Activated T-helper 17 cell treated with anti-CD3 and anti-CD28 coated beads, Interleukin-2, amount 50 U/mL, for 72 hours (primary cell): ENCODE results near the gene DNAJC9. TPM values are rescaled to one million over a fixed set of nuclear protein-coding genes. Genes with fewer than 3 reads are reported as not detected.

Experiments used
- ATAC-seq: fragments of 150-1000 bp; cut with Tn5 transposase; replicated peaks from 2 replicates; pipeline ENCODE4 v1.10.0; 2021; ENCODE audit warnings: mild to moderate bottlenecking, moderate library complexity
- H3K27ac Mint-ChIP-seq: one replicate; pipeline ENCODE4 v1.8.0; 2022; ENCODE audit warnings: mixed read lengths
- H3K27me3 Mint-ChIP-seq: one replicate; pipeline ENCODE4 v1.8.0; 2022; ENCODE audit warnings: mixed read lengths
- H3K36me3 Mint-ChIP-seq: one replicate; pipeline ENCODE4 v1.8.0; 2022; ENCODE audit warnings: low read depth, mild to moderate bottlenecking, mixed read lengths
- H3K4me1 Mint-ChIP-seq: one replicate; pipeline ENCODE4 v1.8.0; 2022; ENCODE audit warnings: mixed read lengths
- H3K4me3 Mint-ChIP-seq: one replicate; pipeline ENCODE4 v1.8.0; 2022; ENCODE audit warnings: mild to moderate bottlenecking, mixed read lengths
- H3K9me3 Mint-ChIP-seq: one replicate; pipeline ENCODE4 v1.8.0; 2022; ENCODE audit warnings: mixed read lengths
- total RNA-seq, 2 donors: library from RNA; stranded (reverse); gene quantifications; one replicate each; pipeline ENCODE4 v1.2.3, GENCODE V29; 2022

Gene DNAJC9
- total RNA-seq, 2 donors from 2014 or later: 43.5 to 68.1 TPM

DNA sequence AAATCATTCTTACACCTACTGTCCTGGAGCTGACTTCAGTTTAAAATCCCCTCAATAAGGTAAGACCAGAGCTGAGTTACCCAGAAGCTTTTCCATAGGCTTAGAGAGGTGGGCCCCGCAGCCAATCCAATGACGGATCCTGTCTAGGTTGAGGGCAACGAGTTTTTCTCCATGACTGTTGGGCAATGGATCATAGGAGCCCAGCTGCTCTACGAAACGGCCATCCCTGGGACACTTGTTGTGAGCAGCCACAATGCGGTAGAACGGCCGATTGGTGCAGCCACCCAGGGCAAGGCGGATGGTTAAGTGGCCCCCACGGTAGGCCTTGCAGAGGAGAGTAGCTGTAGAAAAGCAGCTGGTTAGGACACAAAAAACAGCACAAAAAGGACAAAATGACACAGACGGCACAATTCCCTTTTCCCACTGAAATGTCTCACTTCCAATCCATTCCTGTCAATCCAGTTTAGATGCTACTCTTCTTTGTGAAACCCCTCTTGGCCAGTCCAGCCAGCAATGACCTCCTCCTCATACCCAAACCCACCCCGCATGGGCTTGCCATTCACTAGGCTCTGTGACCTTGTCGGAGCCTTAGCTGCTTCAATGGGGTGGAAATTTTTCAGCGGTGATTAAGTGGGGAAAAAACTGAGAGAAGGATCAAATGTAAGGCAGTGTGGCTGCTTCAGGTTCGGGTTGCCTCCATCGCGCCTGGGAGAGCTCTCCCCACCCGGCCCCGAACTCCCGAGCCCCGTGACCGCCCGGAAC is 4.8 kb upstream of the DNAJC9 start:
- H3K4me3 Mint-ChIP-seq: peak overlapping the region; percentile 96
- no peaks in the 10 kb centered on the region for H3K9me3 Mint-ChIP-seq
- ATAC-seq: peak; percentile 75
- H3K4me1 Mint-ChIP-seq: peaks cover 17% of the 10 kb centered on the region
- H3K27ac Mint-ChIP-seq: peak overlapping the region; percentile 94
- peaks cover 60% of the 10 kb centered on the region for H3K36me3 Mint-ChIP-seq
- no peaks in the 10 kb centered on the region for H3K27me3 Mint-ChIP-seq

DNA sequence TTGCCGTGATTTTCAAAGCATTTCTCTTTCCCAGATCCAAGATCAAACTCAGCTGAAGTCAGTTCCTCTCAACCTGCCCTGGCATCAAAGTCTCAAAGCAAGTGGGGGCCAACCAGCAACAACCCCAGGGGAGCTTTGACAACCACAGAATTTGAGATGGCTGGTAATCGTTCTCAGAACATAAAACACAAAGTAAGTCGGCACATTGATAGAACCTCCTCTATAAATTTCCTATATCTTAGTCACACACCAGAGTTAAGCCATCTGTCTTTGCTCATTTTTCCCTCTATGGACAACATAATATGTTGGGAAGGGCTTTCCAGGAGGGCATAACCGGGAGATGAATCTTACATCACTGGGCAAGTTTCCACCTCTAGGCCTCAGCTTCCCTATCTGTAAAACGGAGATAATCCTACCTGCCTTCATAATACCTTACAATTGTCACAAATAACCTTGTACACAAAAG is 1.2 kb upstream of the DNAJC9 start:
- Mint-ChIP-seq H3K36me3 (peaks cover 95% of the 10 kb centered on the region), H3K4me1 (peaks cover 25% of the 10 kb centered on the region), H3K27ac (peak overlapping the region; percentile 88), H3K27me3 (no peaks in the 10 kb centered on the region), H3K4me3 (peak overlapping the region; percentile 96), H3K9me3 (no peaks in the 10 kb centered on the region)
- no peak for ATAC-seq

DNA sequence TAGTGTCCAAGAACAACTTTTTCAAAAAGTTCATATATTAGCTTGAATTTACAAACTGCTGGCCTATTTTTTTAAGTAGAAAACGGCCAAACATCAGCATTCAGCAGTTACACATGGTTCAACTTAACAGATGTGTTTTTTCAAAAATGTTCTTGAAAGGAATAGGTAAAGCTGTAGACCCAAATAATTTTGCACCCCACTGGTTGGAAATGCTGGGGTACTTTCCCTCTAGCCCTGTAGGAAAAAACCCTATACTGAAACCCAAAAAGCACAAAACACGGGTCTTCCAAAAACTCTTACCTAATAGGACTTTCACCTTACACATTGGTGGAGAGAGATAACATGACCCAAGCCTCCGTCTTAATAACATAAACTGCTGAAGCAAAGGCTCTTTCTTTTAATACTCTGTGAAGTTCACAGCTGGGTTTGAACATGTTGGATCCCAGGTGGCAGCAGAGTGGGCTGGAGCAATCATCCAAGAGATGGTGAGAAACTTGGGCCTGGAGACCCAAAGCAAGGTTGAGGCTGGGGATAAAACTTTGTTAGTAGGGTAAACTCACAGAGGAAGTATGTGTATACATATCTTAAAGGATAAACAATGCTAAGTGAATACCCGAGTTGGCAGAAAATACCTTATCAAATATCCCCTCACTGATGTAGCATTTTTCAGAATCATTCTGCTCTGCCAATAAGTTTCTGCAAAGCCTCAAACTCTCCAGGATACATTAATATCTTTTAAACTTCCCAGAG is 629 bp upstream of the DNAJC9 start:
- Mint-ChIP-seq H3K27me3 (no peaks in the 10 kb centered on the region), H3K4me3 (peak overlapping the region; percentile 96), H3K4me1 (peaks cover 26% of the 10 kb centered on the region), H3K27ac (peak overlapping the region; percentile 88), H3K36me3 (peaks cover 100% of the 10 kb centered on the region), H3K9me3 (no peaks in the 10 kb centered on the region)
- no peak for ATAC-seq

DNA sequence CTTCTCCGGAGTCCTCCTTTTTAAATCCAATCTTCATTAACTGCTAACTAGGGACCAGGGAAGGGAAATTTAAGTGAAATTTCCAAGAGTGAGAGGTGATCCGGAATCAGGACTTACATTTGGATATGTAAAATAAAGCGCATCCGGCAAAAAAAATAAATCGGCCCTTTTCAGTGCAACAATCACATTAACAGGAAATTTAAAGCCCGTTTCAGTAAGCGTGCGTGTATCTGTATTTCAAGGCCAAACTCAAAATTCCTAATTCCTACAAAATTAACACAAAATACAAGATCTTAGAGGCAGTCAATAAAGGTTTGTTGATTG is 771 bp downstream of the DNAJC9 start:
- ATAC-seq: no peak
- Mint-ChIP-seq H3K4me1 (peaks cover 26% of the 10 kb centered on the region), H3K27ac (peak overlapping the region; percentile 88), H3K27me3 (no peaks in the 10 kb centered on the region), H3K4me3 (peak overlapping the region; percentile 96), H3K36me3 (peaks cover 100% of the 10 kb centered on the region), H3K9me3 (no peaks in the 10 kb centered on the region)

DNA sequence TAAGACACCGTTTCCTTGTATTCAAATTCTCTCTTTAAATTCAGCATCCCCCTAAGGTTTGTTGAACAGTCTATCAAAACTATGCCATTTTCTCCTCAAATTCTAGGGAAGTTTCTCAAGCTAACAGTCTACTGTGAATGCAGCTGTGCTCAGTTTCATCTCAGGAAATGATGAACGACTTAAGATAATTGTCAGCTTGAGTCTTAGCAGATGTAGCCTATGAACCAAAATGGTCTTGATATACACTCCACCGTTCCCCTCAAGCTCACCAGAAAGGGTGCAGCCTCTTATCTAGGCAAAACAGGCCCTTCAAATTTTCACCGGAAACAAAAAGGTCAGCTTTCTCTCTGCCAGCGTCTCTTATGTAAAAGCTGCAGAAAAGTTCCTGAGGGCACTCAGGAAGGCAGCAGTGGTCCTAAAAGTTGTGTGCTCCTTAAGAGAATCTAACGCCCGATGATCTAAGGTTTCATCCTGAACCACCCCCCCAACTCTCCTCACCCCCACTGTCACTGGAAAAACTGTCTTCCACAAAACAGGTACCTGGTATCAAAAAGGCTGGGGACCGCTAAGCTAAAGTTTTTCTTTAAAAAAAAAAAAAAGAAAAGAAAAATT is 2.1 kb downstream of the DNAJC9 start:
- H3K4me3 Mint-ChIP-seq: peak overlapping the region; percentile 96
- no peaks in the 10 kb centered on the region for H3K27me3 Mint-ChIP-seq
- no peak for ATAC-seq
- peaks cover 19% of the 10 kb centered on the region for H3K4me1 Mint-ChIP-seq
- H3K27ac Mint-ChIP-seq: peak overlapping the region; percentile 88
- H3K36me3 Mint-ChIP-seq: peaks cover 100% of the 10 kb centered on the region
- H3K9me3 Mint-ChIP-seq: no peaks in the 10 kb centered on the region

DNA sequence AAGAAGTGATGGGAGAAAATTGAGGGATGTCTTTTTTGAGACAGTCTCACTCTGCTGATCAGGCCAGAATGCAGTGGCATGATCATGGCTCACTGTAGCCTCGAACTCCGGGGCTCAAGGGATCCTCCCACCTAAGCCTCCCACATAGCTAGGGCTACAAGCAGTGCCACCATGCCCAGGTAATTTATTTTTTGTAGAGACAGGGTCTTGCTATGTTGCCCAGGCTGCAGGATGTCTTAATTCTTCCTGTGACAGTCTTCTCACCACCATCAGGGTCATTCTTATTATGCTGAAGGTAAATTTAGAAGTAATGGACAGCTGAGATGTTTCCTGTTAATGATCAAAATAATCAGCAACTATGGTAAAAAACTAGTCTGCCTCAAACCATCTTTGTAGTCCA is 7.1 kb downstream of the DNAJC9 start:
- Mint-ChIP-seq H3K27ac (no peak overlapping the region), H3K27me3 (no peaks in the 10 kb centered on the region), H3K4me1 (peaks cover 9% of the 10 kb centered on the region), H3K4me3 (no peak overlapping the region), H3K36me3 (peaks cover 94% of the 10 kb centered on the region), H3K9me3 (no peaks in the 10 kb centered on the region)
- no peak for ATAC-seq

DNA sequence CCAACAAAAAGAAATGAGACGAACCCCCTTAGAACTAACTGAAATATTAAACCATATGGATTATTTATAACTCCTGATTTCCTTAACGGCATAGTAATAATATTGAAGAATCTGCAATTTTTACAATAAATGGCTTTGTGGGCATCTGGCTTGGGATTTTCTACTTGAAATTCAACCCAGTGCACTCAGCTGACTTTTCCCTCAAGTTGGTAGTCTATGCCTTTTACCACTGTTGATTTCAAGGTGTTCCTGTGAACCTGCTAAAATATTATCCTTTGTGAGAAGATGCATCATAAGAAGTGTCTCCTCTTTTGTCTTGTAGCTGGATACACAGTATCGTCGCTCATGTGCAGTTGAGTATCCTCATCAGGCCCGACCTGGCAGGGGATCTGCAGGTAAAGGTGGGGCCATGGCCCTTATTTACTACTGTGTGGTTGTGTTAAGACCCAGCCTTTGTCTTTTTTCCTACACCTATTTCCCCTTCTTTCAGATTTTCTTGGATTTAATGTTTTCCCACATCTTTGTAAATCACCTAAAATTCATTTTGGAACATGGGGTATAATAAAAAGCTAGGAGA is 8.0 kb downstream of the DNAJC9 start:
- H3K36me3 Mint-ChIP-seq: peaks cover 94% of the 10 kb centered on the region

DNA sequence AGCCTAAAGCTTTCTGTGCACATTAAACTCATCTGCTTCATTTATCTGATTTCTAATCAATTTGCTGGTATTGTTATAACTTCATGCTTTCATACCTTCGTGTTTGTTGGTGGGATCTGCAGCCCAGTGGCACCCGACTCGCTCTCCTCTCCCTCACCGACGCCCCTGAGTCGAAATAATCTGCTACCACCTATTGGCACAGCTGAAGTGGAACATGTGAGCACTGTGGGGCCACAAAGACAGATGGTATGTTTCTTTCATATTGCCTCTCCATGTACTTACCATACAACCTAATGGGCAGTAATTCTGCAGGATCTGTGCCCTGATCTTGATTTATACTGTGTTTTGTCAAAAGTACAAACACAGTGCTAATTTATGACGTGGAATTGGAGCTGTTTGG is 12.4 kb downstream of the DNAJC9 start:
- no peak overlapping the region for H3K4me3 Mint-ChIP-seq
- H3K4me1 Mint-ChIP-seq: no peaks in the 10 kb centered on the region
- no peak for ATAC-seq
- no peaks in the 10 kb centered on the region for H3K27me3 Mint-ChIP-seq
- H3K27ac Mint-ChIP-seq: no peak overlapping the region
- H3K9me3 Mint-ChIP-seq: no peaks in the 10 kb centered on the region
- peaks cover 92% of the 10 kb centered on the region for H3K36me3 Mint-ChIP-seq

More for the DNA sequence above, 8.0 kb downstream of the DNAJC9 start:
- Mint-ChIP-seq H3K27me3 (no peaks in the 10 kb centered on the region), H3K9me3 (no peaks in the 10 kb centered on the region), H3K4me3 (no peak overlapping the region), H3K4me1 (peaks cover 4% of the 10 kb centered on the region), H3K27ac (no peak overlapping the region)
- ATAC-seq: no peak

DNA sequence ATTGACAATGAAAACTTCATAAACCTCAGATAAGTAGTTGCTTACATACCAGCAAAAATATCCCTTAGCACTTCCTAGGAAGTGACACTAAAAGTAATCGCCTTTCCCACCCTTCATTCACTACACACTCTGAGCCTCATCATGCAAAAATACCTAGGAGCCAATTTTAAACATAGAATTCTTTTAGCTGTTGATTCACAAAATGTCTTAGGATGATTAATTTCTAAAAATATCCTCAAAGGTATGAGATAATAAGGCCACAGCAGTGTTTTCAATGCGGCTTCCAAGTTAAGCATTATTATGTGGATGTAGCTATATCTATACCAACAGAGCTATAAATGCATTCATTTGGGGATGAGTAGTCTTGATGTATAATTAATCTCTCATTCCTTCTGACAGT is 13.2 kb downstream of the DNAJC9 start:
- H3K27ac Mint-ChIP-seq: no peak overlapping the region

DNA sequence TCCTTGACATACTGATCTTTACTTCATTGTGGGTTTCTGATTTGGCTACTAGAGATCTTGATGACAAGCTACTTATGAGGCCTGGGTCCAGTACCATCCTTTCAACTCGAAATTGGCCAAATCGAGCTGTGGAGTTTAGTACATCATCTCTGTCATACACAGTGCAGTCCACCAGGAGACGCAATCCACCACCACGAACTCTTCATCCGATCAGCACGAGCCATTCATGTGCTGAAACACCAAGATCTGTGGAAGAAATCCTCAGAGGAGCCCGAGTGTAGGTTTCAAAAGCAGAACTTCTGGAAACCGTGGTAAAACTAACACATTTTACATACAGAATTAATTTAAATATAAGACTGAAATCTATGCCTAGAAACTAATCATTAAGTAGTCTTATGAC is 14.2 kb downstream of the DNAJC9 start:
- Mint-ChIP-seq H3K9me3 (no peaks in the 10 kb centered on the region), H3K27ac (no peak overlapping the region)
- no peak for ATAC-seq

More for the DNA sequence above, 13.2 kb downstream of the DNAJC9 start:
- H3K36me3 Mint-ChIP-seq: peaks cover 89% of the 10 kb centered on the region
- H3K9me3 Mint-ChIP-seq: no peaks in the 10 kb centered on the region
- no peak for ATAC-seq
- no peaks in the 10 kb centered on the region for H3K27me3 Mint-ChIP-seq
- no peaks in the 10 kb centered on the region for H3K4me1 Mint-ChIP-seq
- no peak overlapping the region for H3K4me3 Mint-ChIP-seq

DNA sequence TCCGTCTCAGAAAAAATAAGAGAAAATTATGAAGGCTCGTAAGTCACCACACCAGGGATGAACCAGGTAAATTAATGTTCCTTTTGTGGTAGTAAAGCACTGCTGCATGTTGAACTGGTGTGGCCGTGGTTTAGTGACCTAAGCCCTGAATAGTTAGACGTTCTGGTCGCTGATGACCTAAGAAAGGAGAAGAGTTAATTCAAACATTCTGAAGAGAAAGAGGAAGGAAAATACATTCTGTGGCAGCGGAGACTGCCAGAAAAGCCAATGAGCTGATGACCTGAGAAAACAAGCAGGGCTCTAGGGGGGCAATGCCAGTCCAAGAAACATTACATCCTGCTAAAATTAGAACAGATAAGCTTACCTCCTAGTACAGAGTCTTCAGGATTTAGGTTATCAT is 17.5 kb downstream of the DNAJC9 start:
- H3K4me3 Mint-ChIP-seq: no peak overlapping the region
- no peak for ATAC-seq
- H3K27me3 Mint-ChIP-seq: no peaks in the 10 kb centered on the region
- H3K27ac Mint-ChIP-seq: no peak overlapping the region
- peaks cover 57% of the 10 kb centered on the region for H3K36me3 Mint-ChIP-seq
- H3K9me3 Mint-ChIP-seq: no peaks in the 10 kb centered on the region
- H3K4me1 Mint-ChIP-seq: no peaks in the 10 kb centered on the region

More for the DNA sequence above, 14.2 kb downstream of the DNAJC9 start:
- Mint-ChIP-seq H3K27me3 (no peaks in the 10 kb centered on the region), H3K4me3 (no peak overlapping the region), H3K36me3 (peaks cover 86% of the 10 kb centered on the region), H3K4me1 (no peaks in the 10 kb centered on the region)

DNA sequence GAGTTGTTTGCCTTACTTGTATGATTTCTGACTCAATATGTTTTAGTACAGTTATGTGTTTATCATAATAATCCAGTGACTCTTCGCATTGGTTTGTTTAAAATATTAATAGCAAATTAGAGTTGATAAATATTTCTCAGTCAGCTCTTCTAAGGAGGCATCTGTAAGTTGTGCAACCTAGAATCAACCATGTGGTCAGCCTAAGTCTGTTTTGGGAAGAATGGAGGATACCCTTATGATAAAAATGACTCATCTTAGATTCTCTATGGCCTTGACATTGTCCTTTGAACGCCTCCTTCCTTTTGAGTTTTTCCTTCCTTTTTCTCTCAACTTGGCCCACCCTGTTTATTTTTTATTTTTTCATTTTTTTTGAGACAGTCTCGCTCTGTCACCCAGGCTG is 18.8 kb downstream of the DNAJC9 start:
- Mint-ChIP-seq H3K4me1 (no peaks in the 10 kb centered on the region), H3K4me3 (no peak overlapping the region), H3K27ac (no peak overlapping the region), H3K27me3 (no peaks in the 10 kb centered on the region), H3K36me3 (peaks cover 44% of the 10 kb centered on the region), H3K9me3 (no peaks in the 10 kb centered on the region)
- ATAC-seq: no peak

DNA sequence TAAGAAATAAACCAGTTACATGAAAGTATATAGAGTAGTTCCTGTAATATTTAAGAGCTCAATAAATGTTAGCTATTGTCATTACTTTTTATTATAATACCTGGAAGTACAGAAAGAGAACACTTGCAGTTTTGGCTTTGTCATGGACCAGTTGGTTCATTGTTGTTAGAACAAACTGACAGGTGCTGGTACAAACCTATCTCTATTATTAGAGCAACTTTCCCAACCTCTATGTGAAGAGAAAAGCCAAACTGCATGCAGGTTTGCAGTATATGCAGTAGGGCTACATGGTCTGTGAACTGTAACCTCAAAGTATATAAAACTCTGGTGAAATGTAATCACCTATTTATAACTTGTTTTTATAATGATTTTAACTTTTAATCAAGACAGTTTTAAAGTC is 20.4 kb downstream of the DNAJC9 start:
- Mint-ChIP-seq H3K4me1 (peaks cover 3% of the 10 kb centered on the region), H3K4me3 (no peak overlapping the region), H3K27ac (no peak overlapping the region), H3K27me3 (no peaks in the 10 kb centered on the region), H3K36me3 (peaks cover 28% of the 10 kb centered on the region), H3K9me3 (no peaks in the 10 kb centered on the region)
- no peak for ATAC-seq

DNA sequence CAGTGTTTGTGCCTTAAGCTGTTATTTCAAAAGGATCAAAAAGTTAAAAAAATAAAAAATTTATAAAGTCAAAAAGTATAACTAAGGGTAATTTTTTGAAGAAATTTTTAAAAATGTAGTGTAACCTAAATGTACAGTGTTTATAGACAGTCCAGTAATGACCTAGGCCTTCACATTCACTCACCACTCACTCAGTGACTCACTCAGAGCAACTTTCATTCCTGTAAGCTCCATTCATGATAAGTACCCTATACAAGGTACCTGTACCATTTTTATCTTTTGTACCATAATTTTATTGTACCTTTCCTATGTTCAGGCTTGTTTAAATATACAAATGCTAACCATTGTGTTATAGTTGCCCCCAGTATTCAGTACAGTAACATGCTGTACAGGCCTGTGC is 21.5 kb downstream of the DNAJC9 start:
- H3K27me3 Mint-ChIP-seq: no peaks in the 10 kb centered on the region
- H3K4me3 Mint-ChIP-seq: no peak overlapping the region
- peak; percentile 83 for ATAC-seq
- peaks cover 3% of the 10 kb centered on the region for H3K4me1 Mint-ChIP-seq
- H3K27ac Mint-ChIP-seq: no peak overlapping the region
- H3K9me3 Mint-ChIP-seq: no peaks in the 10 kb centered on the region
- peaks cover 17% of the 10 kb centered on the region for H3K36me3 Mint-ChIP-seq
